Tibial artery (tissue), 4 donors: ENCODE measurements around the gene POLDIP3.
"Not testable (repeated sequence)": the region's sequence is repeated elsewhere in the genome, so short reads cannot be mapped to it uniquely, and the experiment has no call there.

Source experiments
- DNase-seq, 2 donors: peaks; one replicate each; pipeline ENCODE4 v3.0.0-alpha.2; 2019
- H3K27ac ChIP-seq, 2 donors: fragments of 200-600 bp; sonication (generic) in 1 of 2; 1 replicate in 1 of 2; 2 replicates in 1 of 2; pipeline ENCODE4 v1.5.1; 2018 to 2019; ENCODE audit warnings: mild to moderate bottlenecking in 1 of 2
- H3K27me3 ChIP-seq, 2 donors: fragments of 200-600 bp; sonication (generic) in 1 of 2; one replicate each; pipeline versions ENCODE4 v1.5.1 to v1.6.0; 2016 to 2019
- H3K36me3 ChIP-seq, 3 donors: fragments of 200-600 bp; sonication (generic) in 2 of 3; one replicate each; pipeline ENCODE4 v1.5.1; 2016 to 2019; ENCODE audit warnings: mild to moderate bottlenecking in 2 of 3
- H3K4me1 ChIP-seq, 4 donors: fragments of 200-600 bp; sonication (generic) in 2 of 4; 1 replicate in 3 of 4; 2 replicates in 1 of 4; pipeline ENCODE4 v1.5.1; 2016 to 2019
- H3K4me3 ChIP-seq, 2 donors: fragments of 200-600 bp; sonication (generic) in 1 of 2; 1 replicate in 1 of 2; 2 replicates in 1 of 2; pipeline ENCODE4 v1.5.1; 2018 to 2019; ENCODE audit warnings: mild to moderate bottlenecking in 2 of 2
- H3K9me3 ChIP-seq, 3 donors: fragments of 200-600 bp; sonication (generic) in 1 of 3; one replicate each; pipeline ENCODE4 v1.5.1; 2016 to 2019
- intact Hi-C: fragments of 100-400 bp; cut with DNase I; formaldehyde crosslinking; loops from one replicate; pipeline ENCODE4 v1.15.0; 2023; ENCODE audit warnings: low total_unique reads
- TF ChIP-seq, protein P1 (sequence below), 2 experiments: fragments of 200-600 bp in 1 of 2; fragments of 450-650 bp in 1 of 2; IDR thresholded peaks; one replicate each; pipeline ENCODE4 v1.5.1; 2017 to 2019; ENCODE audit warnings: antibody characterized with exemption in 2 of 2, mild to moderate bottlenecking in 1 of 2, moderate library complexity in 1 of 2

The POLDIP3 gene

DNA sequence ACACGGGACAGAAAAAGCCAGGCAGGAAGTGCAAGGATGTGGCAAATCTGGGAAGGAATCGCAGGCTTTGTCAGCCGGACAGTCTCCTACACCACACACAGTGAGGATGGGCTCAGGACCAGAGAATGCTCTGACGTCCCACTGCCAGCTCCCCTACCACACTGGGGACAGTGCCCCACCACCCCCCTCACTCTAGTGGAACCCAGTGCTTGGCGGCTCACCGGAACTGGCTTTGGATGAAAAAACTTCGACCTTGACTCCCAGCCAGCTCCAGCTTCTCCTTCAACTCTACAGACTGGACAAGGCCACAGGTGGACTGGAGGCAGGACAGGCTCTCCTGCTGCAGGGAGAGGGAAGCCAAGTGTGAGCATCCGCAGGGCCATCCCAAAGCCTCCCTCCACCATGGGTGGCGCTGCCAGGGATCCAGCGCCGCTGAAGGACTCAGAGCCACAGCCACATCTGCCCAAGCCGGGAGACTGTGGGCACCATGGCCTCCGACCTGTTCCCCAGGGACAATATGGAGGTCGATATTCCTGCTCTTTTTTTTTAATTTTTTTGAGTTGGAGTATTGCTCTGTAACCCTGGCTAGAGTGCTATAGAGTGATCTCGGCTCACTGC is 37.0 kb downstream of the POLDIP3 start:
- Histone ChIP-seq H3K27ac (no peak overlapping the region), H3K27me3 (no peaks in the 10 kb centered on the region), H3K9me3 (no peaks in the 10 kb centered on the region), H3K4me1 (peaks cover 0 to 12% (median 9%) of the 10 kb centered on the region in 4 donors), H3K4me3 (no peak overlapping the region), H3K36me3 (peaks cover 3 to 65% (median 27%) of the 10 kb centered on the region in 3 donors)
- TF ChIP-seq, protein P1, sequence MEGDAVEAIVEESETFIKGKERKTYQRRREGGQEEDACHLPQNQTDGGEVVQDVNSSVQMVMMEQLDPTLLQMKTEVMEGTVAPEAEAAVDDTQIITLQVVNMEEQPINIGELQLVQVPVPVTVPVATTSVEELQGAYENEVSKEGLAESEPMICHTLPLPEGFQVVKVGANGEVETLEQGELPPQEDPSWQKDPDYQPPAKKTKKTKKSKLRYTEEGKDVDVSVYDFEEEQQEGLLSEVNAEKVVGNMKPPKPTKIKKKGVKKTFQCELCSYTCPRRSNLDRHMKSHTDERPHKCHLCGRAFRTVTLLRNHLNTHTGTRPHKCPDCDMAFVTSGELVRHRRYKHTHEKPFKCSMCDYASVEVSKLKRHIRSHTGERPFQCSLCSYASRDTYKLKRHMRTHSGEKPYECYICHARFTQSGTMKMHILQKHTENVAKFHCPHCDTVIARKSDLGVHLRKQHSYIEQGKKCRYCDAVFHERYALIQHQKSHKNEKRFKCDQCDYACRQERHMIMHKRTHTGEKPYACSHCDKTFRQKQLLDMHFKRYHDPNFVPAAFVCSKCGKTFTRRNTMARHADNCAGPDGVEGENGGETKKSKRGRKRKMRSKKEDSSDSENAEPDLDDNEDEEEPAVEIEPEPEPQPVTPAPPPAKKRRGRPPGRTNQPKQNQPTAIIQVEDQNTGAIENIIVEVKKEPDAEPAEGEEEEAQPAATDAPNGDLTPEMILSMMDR (IDR thresholded peaks at IDR 0.05) = no peak
- DNase-seq = no peak
- intact Hi-C loops = no loop called here

DNA sequence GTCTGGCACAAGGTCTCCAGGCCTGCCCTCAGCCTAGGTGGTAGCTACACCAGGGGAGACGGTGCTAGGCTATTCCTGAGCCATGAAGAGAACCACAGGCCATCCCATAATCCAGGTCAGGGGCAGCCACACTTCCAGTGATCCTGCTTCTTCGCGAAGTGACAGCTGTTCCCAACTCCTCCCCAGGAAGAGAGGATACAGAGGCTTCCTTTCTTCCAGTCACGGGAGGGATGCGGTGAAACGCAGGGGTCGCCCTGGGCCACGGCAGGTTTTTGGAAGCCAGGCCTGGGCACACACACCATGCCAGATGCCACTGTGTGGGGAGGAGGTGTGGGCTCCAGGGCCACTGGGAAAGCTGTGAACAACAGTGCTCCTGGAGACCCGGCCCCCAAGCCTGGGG is 37.5 kb downstream of the POLDIP3 start:
- H3K4me3 ChIP-seq, intact Hi-C loops, H3K27ac ChIP-seq, DNase-seq, H3K27me3 ChIP-seq, H3K4me1 ChIP-seq, H3K9me3 ChIP-seq: not testable (repeated sequence)
- H3K36me3 ChIP-seq = peaks cover 3 to 67% (median 27%) of the 10 kb centered on the region in 3 donors

DNA sequence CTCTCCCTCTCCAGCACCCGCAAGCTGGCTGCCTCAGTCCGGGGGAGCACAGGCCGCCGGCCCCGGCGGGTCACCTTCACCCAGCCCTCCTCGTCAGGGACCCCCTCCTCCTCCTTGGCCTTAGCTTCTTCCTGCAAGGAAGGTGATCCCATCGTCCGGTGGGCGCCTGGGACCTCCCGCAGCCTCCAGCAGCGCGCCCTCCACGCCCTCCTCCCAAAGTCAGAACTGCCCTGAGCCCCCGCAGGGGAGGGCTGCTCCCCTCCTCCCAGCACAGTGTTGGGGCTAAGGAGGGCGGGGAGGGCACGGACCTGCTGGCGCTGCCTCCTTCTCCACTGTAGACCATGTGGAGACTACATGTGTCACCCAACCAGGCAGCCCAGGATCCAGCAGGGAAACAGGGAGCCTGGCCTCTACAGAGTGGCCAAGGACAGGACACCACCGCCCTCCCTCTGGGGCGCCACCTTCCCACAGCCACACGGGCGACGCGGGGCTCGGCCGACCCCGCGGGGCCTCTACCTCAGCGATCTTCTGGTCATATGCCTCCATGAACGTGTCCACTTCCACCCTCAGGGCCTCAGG is 38.6 kb downstream of the POLDIP3 start:
- H3K4me3 ChIP-seq, H3K4me1 ChIP-seq, DNase-seq, H3K27me3 ChIP-seq, intact Hi-C loops, H3K27ac ChIP-seq, H3K9me3 ChIP-seq: not testable (repeated sequence)
- H3K36me3 ChIP-seq = peaks cover 3 to 78% (median 27%) of the 10 kb centered on the region in 3 donors

DNA sequence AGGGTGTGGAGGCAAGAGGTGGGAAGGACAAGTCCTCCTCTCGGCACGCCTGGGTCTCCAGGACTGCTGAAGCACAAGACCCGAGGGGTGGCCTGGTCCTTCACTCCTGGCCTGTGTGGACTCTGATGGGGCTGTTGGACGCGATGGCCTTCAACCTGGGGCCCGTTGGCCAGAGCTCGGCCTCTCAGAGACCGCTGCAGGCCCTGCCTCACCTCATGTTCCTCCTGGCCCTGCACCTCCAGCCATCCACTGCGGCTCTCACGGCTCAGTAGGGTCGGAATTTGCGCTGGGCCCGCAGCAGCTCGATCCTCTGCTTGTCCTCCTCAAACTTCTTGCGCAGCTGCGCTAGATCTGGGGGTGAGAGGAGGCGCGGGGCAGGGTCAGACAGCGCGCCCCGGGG is 40.2 kb downstream of the POLDIP3 start:
- H3K27me3 ChIP-seq, H3K4me3 ChIP-seq, H3K4me1 ChIP-seq, H3K9me3 ChIP-seq, H3K27ac ChIP-seq, DNase-seq, intact Hi-C loops: not testable (repeated sequence)
- peaks cover 3 to 87% (median 27%) of the 10 kb centered on the region in 3 donors for H3K36me3 ChIP-seq

DNA sequence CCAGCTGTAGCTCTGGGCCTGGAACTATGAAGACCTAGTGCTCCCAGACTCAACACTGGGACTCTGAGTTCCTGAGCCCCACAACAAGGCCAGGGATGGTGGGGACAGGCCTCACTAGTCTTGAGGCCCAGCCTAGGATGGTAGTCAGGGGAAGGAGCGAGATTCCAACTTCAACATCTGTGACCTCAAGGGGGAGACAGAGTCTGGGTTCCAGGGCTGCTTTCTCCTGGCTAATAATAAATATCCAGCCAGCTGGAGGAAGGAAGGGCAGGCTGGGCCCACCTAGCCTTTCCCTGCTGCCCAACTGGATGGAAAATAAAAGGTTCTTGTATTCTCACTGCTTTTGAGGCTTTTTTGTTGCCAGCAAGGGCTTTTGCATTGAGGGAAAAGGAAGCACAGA is 40.6 kb downstream of the POLDIP3 start:
- H3K9me3 ChIP-seq, H3K27ac ChIP-seq, H3K4me1 ChIP-seq, intact Hi-C loops, H3K27me3 ChIP-seq, H3K4me3 ChIP-seq, DNase-seq: not testable (repeated sequence)
- peaks cover 3 to 89% (median 27%) of the 10 kb centered on the region in 3 donors for H3K36me3 ChIP-seq

DNA sequence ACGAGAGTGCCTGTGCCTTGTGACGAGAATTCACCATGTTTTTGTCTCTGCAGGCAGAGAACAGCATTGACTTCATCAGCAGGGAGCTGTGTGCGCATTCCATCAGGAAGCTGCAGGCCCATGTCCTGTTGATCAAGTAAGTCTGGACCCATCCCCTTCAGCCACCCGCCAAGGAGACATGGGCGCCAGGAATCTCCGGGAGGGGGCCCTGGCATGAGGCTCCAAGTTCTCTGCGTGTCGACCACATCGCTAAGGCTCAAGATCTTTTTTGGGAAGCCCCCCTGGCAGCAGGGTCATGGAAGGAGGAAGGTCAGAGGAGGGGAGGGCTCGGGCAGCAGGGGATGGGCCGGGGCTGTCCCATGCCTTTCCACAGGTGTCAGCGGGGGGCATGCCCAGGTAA is 43.6 kb downstream of the POLDIP3 start:
- H3K9me3 ChIP-seq, DNase-seq, H3K4me1 ChIP-seq, intact Hi-C loops, H3K27ac ChIP-seq, H3K4me3 ChIP-seq, H3K27me3 ChIP-seq: not testable (repeated sequence)
- peaks cover 3 to 65% (median 11%) of the 10 kb centered on the region in 3 donors for H3K36me3 ChIP-seq

DNA sequence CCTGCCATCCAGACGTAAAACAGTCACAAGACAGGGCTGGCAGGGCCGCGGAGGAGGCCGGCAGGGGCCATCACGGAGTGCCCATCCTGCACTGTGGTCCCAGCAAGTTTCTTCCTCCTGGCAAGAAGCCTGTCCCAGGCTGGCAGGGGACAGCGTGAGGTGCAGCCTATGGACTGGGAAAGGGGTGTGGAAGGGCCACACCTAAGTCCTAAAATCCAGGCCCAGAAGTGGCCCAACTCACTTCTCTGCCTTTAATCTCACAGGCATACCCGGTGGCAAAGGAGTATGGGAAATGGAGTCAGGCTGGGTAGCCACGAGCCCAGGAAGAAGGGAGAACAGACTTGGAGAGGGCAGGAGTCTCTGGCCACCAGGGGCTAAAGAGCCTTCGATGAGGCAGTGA is 44.1 kb downstream of the POLDIP3 start:
- H3K27ac ChIP-seq, H3K4me3 ChIP-seq, H3K4me1 ChIP-seq, H3K9me3 ChIP-seq, H3K27me3 ChIP-seq, DNase-seq, intact Hi-C loops: not testable (repeated sequence)
- peaks cover 3 to 65% (median 11%) of the 10 kb centered on the region in 3 donors for H3K36me3 ChIP-seq

DNA sequence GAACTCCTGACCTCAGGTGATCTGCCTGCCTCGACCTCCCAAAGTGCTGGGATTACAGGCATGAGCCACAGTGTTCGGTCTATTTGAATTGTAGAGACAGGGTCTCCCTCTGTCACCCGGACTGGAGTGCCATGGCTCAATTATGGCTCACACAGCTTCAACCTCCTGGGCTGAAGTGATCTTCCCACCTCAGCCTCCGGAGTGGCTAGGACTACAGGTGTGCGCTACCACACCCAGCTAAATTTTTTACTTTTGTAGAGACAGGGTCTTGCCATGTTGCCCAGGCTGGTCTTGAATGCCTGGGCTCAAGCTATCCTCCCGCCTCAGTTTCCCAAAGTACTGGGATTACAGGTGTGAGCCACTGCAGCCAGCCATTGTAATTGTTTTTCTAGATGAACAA is 46.7 kb downstream of the POLDIP3 start:
- H3K4me1 ChIP-seq, H3K4me3 ChIP-seq, H3K27me3 ChIP-seq, intact Hi-C loops, H3K9me3 ChIP-seq, H3K27ac ChIP-seq, DNase-seq: not testable (repeated sequence)
- H3K36me3 ChIP-seq = peaks cover 0 to 53% (median 3%) of the 10 kb centered on the region in 3 donors

DNA sequence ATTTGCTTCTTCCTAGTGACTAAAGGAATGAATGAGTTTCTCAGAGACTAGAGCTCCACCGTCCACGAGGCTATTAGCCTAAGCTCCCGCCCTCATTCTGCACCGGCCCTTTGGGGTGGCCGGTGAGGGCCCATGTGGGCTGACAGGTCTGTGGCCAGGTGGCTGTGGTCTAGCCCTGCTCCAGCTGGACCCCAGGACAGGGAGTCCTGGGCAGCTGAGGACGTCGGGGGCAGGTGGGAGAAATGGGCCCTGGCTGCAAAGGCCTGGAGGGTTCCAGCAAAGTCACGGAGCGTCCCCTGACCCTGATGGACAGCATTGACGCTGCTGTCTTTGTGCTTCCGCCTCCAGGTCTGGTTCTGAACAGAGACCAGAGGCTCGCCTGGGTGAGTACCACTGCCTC is 48.7 kb downstream of the POLDIP3 start:
- Histone ChIP-seq H3K9me3 (no peaks in the 10 kb centered on the region), H3K27me3 (no peaks in the 10 kb centered on the region), H3K4me1 (no peaks in the 10 kb centered on the region), H3K36me3 (peaks cover 0 to 44% (median 0%) of the 10 kb centered on the region in 3 donors), H3K4me3 (no peak overlapping the region), H3K27ac (no peak overlapping the region)
- DNase-seq = no peak
- intact Hi-C loops = no loop called here
- TF ChIP-seq, protein P1 (IDR thresholded peaks at IDR 0.05) = no peak
